Panc1 (cell line): ENCODE results near the gene VPS41. TPM values are rescaled to one million over a fixed set of nuclear protein-coding genes. Genes with fewer than 3 reads are reported as not detected.

ENCODE experiments used
- ATAC-seq: fragments of 200-7000 bp; cut with Tn5 transposase; 2 replicates; pipeline ENCODE4 v1.9.1; 2020; ENCODE audit warnings: mild to moderate bottlenecking, moderate library complexity
- BruUV-seq: library from RNA; stranded (reverse); fragments of 400-500 nt; replicated peaks from 2 replicates; lab custom pipeline; 2021; lab: Mats Ljungman, UMichigan
- CTCF ChIA-PET: fragments of 300-600 bp; sonication (Branson Sonifier 250); formaldehyde crosslinking; loops from one replicate; lab custom pipeline; 2022; ENCODE audit warnings: antibody characterized with exemption; lab: Charles Lee
- POLR2A ChIA-PET: fragments of 300-600 bp; sonication (Branson Sonifier 250); formaldehyde crosslinking; loops from one replicate; lab custom pipeline; 2022; ENCODE audit warnings: antibody characterized with exemption; lab: Charles Lee
- DNase-seq: peaks from one replicate; pipeline ENCODE4 v3.0.0-alpha.2; 2010; ENCODE audit warnings: low read depth, low spot score
- H3K27ac ChIP-seq: 2 replicates; pipeline ENCODE4 v1.5.1; 2011; ENCODE audit warnings: mild to moderate bottlenecking, low read length, inconsistent platforms
- H3K27me3 ChIP-seq: fragments of 200-500 bp; sonication (Bioruptor generic); 2 replicates; pipeline ENCODE4 v1.6.0; 2014; ENCODE audit warnings: low read length, inconsistent platforms; ENCODE audit not compliant: control insufficient read depth, insufficient read depth
- H3K36me3 ChIP-seq: fragments of 200-500 bp; sonication (Bioruptor generic); 2 replicates; pipeline ENCODE4 v1.5.1; 2014; ENCODE audit warnings: inconsistent platforms, mild to moderate bottlenecking, low read length, moderate library complexity; ENCODE audit not compliant: control insufficient read depth, insufficient read depth
- H3K4me1 ChIP-seq: 2 replicates; pipeline ENCODE4 v1.5.1; 2011; ENCODE audit warnings: inconsistent platforms, mild to moderate bottlenecking, low read length, moderate library complexity; ENCODE audit not compliant: control insufficient read depth, insufficient read depth
- H3K4me3 ChIP-seq, 2 experiments: 2 replicates each; pipeline ENCODE4 v1.5.1; 2011 to 2012; ENCODE audit warnings: low read depth in 2 of 2, low read length in 2 of 2, mild to moderate bottlenecking in 2 of 2, inconsistent platforms in 1 of 2, moderate library complexity in 1 of 2
- H3K9me3 ChIP-seq: fragments of 200-500 bp; sonication (Bioruptor generic); 2 replicates; pipeline ENCODE4 v1.5.1; 2014; ENCODE audit warnings: low read depth, mild to moderate bottlenecking, inconsistent platforms, low read length, moderate library complexity; ENCODE audit not compliant: control insufficient read depth, insufficient read depth
- POLR2AphosphoS5 ChIP-seq: IDR thresholded peaks from 2 replicates; pipeline ENCODE4 v1.6.1; 2012; ENCODE audit warnings: mild to moderate bottlenecking, low read depth, low read length, moderate library complexity
- SIN3A ChIP-seq: IDR thresholded peaks from 2 replicates; pipeline ENCODE4 v1.6.1; 2012; ENCODE audit warnings: low read depth, mild to moderate bottlenecking, low read length, moderate library complexity, borderline replicate concordance; ENCODE audit not compliant: insufficient read depth
- TCF7L2 ChIP-seq: IDR thresholded peaks from 2 replicates; pipeline ENCODE4 v1.6.1; 2011; ENCODE audit warnings: mild to moderate bottlenecking, low read depth, low read length, inconsistent platforms
- in situ Hi-C: cut with HindIII; loops from 2 replicates; pipeline ENCODE4 v1.10.0; 2016; ENCODE audit warnings: low sequenced_read_pairs, low pct_unique_long_range_greater_than_20kb
- intact Hi-C: fragments of 100-400 bp; cut with micrococcal nuclease; formaldehyde crosslinking; loops from one replicate; pipeline ENCODE4 v1.10.0; 2022; ENCODE audit not compliant: unreplicated experiment
- total RNA-seq: library from RNA; stranded (reverse); gene quantifications from one replicate; pipeline ENCODE4 v1.2.1, GENCODE V29; 2021; ENCODE audit not compliant: unreplicated experiment
- TF ChIP-seq, protein P1 (sequence below), 2 experiments: IDR thresholded peaks; 2 replicates each; pipeline ENCODE4 v1.6.1; 2011 to 2012; ENCODE audit warnings: low read depth in 2 of 2, control low read depth in 1 of 2, low read length in 1 of 2, mild to moderate bottlenecking in 1 of 2, moderate library complexity in 1 of 2; ENCODE audit not compliant: insufficient read depth in 1 of 2
- TF ChIP-seq, protein P2 (sequence below): fragments of 450-650 bp; IDR thresholded peaks from 2 replicates; pipeline ENCODE4 v1.5.1; 2017; ENCODE audit warnings: mild to moderate bottlenecking

VPS41 gene
- total RNA-seq, 1 experiment from 2014 or later: 127 TPM

DNA sequence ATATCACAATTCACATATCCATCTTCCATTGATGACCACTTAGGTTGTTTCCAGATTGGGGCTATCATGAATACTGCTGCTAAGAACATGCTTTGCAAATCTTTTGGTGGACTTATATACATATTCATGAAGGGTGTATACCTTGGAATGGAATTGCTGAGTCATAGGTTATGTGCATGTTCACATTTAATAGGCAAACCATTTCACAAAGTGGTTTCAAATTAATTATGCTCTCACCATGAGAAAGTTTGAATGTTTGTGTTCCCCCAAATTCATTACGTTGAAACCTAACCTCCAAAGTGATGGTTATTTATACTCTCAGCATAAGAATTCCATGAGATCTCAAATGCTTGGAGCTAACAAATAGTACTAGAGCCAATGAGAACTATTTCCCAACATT, 86.4 kb downstream of the VPS41 start:
- BruUV-seq: no TSS peak
- intact Hi-C loops (no loop called here), in situ Hi-C loops (no loop called here)
- H3K27ac ChIP-seq: no peak overlapping the region
- no peaks in the 10 kb centered on the region for H3K4me1 ChIP-seq
- ChIA-PET POLR2A (no interaction called here), CTCF (no interaction called here)
- no peak for ATAC-seq
- TF ChIP-seq, protein P1, sequence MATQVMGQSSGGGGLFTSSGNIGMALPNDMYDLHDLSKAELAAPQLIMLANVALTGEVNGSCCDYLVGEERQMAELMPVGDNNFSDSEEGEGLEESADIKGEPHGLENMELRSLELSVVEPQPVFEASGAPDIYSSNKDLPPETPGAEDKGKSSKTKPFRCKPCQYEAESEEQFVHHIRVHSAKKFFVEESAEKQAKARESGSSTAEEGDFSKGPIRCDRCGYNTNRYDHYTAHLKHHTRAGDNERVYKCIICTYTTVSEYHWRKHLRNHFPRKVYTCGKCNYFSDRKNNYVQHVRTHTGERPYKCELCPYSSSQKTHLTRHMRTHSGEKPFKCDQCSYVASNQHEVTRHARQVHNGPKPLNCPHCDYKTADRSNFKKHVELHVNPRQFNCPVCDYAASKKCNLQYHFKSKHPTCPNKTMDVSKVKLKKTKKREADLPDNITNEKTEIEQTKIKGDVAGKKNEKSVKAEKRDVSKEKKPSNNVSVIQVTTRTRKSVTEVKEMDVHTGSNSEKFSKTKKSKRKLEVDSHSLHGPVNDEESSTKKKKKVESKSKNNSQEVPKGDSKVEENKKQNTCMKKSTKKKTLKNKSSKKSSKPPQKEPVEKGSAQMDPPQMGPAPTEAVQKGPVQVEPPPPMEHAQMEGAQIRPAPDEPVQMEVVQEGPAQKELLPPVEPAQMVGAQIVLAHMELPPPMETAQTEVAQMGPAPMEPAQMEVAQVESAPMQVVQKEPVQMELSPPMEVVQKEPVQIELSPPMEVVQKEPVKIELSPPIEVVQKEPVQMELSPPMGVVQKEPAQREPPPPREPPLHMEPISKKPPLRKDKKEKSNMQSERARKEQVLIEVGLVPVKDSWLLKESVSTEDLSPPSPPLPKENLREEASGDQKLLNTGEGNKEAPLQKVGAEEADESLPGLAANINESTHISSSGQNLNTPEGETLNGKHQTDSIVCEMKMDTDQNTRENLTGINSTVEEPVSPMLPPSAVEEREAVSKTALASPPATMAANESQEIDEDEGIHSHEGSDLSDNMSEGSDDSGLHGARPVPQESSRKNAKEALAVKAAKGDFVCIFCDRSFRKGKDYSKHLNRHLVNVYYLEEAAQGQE (IDR thresholded peaks at IDR 0.05; ENCODE audit: insufficient read depth in 1 of 2, low read depth in 2 of 2, low read length in 1 of 2): no peak
- TF ChIP-seq, protein P2, sequence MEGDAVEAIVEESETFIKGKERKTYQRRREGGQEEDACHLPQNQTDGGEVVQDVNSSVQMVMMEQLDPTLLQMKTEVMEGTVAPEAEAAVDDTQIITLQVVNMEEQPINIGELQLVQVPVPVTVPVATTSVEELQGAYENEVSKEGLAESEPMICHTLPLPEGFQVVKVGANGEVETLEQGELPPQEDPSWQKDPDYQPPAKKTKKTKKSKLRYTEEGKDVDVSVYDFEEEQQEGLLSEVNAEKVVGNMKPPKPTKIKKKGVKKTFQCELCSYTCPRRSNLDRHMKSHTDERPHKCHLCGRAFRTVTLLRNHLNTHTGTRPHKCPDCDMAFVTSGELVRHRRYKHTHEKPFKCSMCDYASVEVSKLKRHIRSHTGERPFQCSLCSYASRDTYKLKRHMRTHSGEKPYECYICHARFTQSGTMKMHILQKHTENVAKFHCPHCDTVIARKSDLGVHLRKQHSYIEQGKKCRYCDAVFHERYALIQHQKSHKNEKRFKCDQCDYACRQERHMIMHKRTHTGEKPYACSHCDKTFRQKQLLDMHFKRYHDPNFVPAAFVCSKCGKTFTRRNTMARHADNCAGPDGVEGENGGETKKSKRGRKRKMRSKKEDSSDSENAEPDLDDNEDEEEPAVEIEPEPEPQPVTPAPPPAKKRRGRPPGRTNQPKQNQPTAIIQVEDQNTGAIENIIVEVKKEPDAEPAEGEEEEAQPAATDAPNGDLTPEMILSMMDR: no peak
- no peak for TF ChIP-seq TCF7L2
- no peak for TF ChIP-seq POLR2AphosphoS5
- TF ChIP-seq SIN3A: no peak
- DNase-seq: no peak
- no peaks in the 10 kb centered on the region for H3K9me3 ChIP-seq
- no peaks in the 10 kb centered on the region for H3K27me3 ChIP-seq
- no peaks in the 10 kb centered on the region for H3K36me3 ChIP-seq
- H3K4me3 ChIP-seq: no peak overlapping the region

DNA sequence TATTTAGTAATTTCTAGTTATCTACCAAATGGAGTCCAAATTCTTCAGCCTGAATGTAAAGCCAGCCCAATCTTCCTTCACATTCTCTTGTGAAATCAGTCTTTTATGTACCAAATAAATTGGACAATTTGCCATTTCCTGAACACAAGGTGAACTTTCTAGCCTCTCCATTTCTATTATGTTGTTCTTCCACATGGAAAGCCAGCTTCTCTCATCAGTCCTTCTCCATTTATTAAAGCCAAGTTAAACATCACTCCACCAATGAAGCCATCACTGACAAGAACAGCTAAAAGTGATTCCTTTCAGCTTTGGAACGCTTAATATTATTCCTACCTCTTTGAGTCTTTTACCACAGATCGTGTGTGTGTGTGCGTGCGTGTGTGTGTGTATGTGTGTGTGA, 88.4 kb downstream of the VPS41 start:
- Histone ChIP-seq H3K4me3 (no peak overlapping the region), H3K27ac (no peak overlapping the region), H3K27me3 (no peaks in the 10 kb centered on the region), H3K4me1 (no peaks in the 10 kb centered on the region), H3K9me3 (no peaks in the 10 kb centered on the region), H3K36me3 (no peaks in the 10 kb centered on the region)
- DNase-seq: no peak
- no peak for TF ChIP-seq TCF7L2
- TF ChIP-seq, protein P2: no peak
- TF ChIP-seq POLR2AphosphoS5: no peak
- ChIA-PET CTCF (no interaction called here), POLR2A (no interaction called here)
- no TSS peak for BruUV-seq
- intact Hi-C loops: no loop called here
- in situ Hi-C loops: no loop called here
- no peak for ATAC-seq
